NB4 (cell line): ENCODE data around the gene LRRFIP1.

ENCODE experiments used
- DNase-seq: peaks from one replicate; pipeline ENCODE4 v3.0.0; 2010; ENCODE audit warnings: low read depth
- H3K4me3 ChIP-seq: one replicate; pipeline ENCODE4 v1.5.1; 2011; ENCODE audit warnings: mild to moderate bottlenecking, low read depth, low read length, moderate library complexity
- MYC ChIP-seq: IDR thresholded peaks from 2 replicates; pipeline ENCODE4 v1.6.1; 2011; ENCODE audit warnings: low read depth, low read length
- POLR2A ChIP-seq: IDR thresholded peaks from 2 replicates; pipeline ENCODE4 v1.6.1; 2011; ENCODE audit warnings: mild to moderate bottlenecking; ENCODE audit not compliant: insufficient read length; ENCODE audit errors: extremely low read depth
- TF ChIP-seq, protein P1 (sequence below): IDR thresholded peaks from one replicate; pipeline ENCODE4 v1.5.1; 2012; ENCODE audit warnings: low read depth, low read length
- TF ChIP-seq, protein P2 (sequence below): IDR thresholded peaks from 2 replicates; pipeline ENCODE4 v1.6.1; 2011; ENCODE audit warnings: low read depth, low read length

LRRFIP1 gene

DNA sequence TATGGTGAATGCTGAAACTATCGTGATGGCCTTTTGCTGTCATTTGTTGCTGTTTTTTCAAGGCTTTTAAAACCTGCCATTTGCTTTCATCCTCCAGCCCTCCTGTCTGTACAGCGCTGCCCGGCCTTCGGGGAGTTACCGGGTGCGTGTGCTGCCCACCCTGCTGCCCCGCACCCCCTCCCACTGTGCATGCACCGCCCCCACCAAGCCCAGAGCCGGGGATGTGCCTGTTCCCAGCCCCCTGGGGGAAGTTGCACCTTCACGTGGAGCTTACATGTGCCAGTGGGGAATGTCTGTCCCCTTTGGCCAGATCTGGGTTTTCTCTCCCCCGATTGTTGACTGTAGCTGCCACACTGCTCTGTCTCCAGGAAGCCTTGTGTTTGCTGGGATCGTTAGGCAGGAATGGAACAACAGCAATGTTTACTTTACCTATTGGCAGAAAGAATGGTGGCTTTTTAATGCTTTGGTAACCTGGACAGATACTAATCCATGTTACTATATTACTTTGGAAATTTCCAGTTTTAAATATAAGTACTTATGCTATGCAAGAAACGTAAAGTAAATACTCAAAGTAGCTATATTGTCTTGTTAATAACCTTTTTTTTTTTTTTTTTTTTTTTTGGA is 106.4 kb downstream of the LRRFIP1 start:
- TF ChIP-seq, protein P1, sequence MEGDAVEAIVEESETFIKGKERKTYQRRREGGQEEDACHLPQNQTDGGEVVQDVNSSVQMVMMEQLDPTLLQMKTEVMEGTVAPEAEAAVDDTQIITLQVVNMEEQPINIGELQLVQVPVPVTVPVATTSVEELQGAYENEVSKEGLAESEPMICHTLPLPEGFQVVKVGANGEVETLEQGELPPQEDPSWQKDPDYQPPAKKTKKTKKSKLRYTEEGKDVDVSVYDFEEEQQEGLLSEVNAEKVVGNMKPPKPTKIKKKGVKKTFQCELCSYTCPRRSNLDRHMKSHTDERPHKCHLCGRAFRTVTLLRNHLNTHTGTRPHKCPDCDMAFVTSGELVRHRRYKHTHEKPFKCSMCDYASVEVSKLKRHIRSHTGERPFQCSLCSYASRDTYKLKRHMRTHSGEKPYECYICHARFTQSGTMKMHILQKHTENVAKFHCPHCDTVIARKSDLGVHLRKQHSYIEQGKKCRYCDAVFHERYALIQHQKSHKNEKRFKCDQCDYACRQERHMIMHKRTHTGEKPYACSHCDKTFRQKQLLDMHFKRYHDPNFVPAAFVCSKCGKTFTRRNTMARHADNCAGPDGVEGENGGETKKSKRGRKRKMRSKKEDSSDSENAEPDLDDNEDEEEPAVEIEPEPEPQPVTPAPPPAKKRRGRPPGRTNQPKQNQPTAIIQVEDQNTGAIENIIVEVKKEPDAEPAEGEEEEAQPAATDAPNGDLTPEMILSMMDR, result no peak
- TF ChIP-seq MYC, result no peak
- TF ChIP-seq, protein P2, sequence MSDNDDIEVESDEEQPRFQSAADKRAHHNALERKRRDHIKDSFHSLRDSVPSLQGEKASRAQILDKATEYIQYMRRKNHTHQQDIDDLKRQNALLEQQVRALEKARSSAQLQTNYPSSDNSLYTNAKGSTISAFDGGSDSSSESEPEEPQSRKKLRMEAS, result no peak

DNA sequence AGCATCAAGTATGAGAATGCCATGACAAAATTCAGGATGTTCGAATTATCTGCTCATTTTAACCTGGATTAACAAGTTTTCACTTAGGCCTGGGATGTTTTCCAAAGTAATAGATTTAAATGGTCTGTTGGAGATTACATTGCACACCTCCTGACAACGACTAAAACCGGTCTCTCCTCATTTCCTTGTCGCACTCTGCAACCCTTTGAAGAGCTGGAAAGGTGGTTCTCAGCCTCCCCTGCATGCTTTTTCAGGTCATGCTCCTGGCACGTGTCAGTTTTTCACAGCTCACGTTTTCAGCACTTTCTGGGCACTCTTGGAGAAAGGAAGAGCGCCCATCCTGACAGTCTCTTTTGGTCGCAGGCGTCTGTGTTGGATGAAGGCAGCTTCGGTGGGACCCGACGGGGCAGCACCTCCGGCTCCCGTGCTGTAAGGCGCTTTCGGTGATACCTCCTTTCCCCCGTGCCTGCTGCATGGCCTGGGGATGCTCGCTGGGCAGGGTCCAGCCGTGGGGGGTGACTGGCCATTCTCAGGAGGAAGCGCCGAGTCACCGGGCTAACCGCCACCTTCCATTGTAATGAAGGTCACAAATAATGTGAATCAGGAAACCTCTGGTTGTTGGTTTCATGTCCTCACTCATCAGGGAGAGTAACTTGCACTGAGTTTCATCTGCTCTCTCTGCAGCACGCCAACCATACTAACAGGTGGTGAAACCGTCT is 107.7 kb downstream of the LRRFIP1 start:
- no peak for TF ChIP-seq MYC
- no peak for TF ChIP-seq POLR2A
- TF ChIP-seq, protein P1, result no peak
- TF ChIP-seq, protein P2, result no peak
- no peak overlapping the region for H3K4me3 ChIP-seq
- no peak for DNase-seq

More for the DNA sequence above, 106.4 kb downstream of the LRRFIP1 start:
- DNase-seq, result no peak
- no peak overlapping the region for H3K4me3 ChIP-seq

DNA sequence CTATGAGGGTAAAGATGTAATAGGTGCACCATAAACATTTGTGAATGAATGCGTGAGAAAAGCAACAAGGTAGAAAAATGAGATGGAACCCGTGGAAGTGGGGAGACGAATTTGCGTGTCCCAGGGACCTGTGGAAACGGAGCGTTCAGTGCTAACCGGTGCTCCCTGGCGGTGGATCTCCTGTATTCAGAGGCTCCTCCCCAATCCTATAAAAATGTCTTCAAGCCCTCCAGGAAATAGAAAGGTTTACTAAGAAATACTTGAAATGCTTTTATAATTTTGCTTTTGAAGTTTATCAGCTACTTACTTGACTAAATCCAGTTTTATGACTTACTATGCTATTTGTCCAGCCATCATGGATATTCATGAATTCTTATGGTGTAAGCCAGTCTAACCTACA is 108.4 kb downstream of the LRRFIP1 start:
- no peak overlapping the region for H3K4me3 ChIP-seq
- no peak for TF ChIP-seq MYC
- no peak for TF ChIP-seq POLR2A
- TF ChIP-seq, protein P2, result no peak
- TF ChIP-seq, protein P1, result no peak
- DNase-seq, result no peak

DNA sequence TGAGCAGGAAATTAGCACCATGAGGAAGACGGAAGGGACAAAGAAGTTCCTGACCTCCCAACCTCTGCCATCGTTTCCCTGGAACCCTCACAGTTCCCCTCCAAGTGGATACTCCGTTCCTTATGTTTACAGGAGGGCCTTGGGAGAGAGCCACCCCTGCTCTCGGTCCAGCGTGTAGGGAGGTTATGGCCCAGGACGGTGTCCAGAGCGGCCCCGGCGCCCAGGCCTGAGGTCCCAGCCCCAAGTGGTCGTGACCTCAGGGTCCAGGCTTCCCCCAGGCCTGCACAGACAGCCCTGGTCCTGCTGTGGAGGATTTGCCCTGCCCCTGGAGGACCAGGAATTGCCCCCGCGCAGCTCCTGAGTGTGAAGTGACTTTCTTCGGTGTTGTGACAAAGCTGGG is 109.4 kb downstream of the LRRFIP1 start:
- H3K4me3 ChIP-seq, result no peak overlapping the region
- TF ChIP-seq, protein P1, result no peak
- DNase-seq, result no peak

DNA sequence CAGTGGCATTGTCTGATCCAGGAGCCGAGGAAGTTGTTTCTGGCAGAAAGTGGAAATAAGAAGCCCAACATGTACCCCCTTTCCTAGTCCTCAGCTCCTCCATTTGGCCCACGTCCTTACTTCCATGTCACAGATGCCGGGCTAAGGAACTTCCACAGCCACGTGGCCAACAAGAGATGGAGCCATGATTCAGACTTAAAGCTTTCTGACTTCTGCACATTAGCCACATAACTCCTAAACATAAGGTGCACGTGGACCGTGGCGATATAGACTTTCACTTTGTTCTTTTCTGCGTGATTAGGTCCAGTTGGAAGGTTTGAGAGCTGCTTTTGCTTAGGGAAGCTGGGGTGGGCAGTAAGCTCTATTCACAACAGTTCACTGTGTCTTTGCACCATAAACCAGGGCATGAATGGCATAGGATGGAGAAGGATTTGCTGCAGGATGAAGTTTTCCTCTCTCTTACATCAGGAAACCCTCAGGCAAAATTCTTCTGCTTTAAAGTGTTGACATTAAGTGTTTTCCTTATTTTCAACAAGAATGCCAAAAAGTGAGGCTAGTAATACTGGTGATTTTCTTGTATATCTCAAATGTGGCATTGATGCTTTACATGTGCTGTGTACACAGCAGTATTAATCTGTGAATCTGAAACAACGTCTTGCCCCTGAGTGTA is 109.9 kb downstream of the LRRFIP1 start:
- H3K4me3 ChIP-seq, result no peak overlapping the region
- DNase-seq, result no peak
- TF ChIP-seq, protein P2, result no peak
- TF ChIP-seq MYC (no peak), POLR2A (no peak)
- TF ChIP-seq, protein P1, result no peak
